Measurements from ENCODE around the gene ZNF507.
A peak's percentile ranks its signal among the peaks of the same experiment; 100 is the strongest.

ZNF507 gene

DNA sequence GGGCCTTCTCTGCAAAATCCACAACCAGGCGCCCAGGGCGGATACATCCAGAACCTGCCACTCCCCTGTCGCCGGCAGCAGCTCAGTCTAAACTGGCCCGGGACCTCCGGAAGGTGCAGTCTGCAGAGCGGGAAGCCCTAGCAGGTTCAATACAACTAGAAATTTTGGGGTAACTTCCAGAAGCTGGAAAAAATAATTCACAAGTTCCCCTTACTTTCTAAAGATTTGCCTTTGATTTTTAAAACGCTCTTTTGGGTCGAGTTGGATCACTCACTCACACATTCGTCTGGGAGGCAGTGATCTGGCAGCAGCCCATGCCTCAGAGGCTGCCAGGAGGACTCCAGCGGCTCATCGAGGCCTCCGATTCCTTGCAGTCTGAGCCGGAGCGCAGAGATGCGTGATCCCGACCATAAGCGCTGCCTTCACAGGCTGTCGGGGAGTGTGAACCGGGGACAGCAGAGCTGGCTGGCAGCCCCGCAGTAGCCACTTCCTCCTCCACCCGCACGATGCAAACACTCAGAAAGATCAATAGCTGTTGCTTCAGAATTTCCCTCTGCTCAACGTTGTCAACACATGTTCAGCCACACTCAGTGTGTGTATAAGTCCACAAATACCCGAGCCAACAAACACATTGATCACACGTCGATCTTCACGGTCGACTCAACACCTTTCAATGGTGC lies 35.6 kb upstream of the ZNF507 start:
- TF ChIP-seq, protein P1, sequence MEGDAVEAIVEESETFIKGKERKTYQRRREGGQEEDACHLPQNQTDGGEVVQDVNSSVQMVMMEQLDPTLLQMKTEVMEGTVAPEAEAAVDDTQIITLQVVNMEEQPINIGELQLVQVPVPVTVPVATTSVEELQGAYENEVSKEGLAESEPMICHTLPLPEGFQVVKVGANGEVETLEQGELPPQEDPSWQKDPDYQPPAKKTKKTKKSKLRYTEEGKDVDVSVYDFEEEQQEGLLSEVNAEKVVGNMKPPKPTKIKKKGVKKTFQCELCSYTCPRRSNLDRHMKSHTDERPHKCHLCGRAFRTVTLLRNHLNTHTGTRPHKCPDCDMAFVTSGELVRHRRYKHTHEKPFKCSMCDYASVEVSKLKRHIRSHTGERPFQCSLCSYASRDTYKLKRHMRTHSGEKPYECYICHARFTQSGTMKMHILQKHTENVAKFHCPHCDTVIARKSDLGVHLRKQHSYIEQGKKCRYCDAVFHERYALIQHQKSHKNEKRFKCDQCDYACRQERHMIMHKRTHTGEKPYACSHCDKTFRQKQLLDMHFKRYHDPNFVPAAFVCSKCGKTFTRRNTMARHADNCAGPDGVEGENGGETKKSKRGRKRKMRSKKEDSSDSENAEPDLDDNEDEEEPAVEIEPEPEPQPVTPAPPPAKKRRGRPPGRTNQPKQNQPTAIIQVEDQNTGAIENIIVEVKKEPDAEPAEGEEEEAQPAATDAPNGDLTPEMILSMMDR (IDR thresholded peaks at IDR 0.05; ENCODE audit: low read depth, low read length, missing control alignments) = no peak
- no peak overlapping the region for H3K4me3 ChIP-seq (ENCODE audit: low read depth, low read length)
- DNase-seq (ENCODE audit: low read depth) = no peak

DNA sequence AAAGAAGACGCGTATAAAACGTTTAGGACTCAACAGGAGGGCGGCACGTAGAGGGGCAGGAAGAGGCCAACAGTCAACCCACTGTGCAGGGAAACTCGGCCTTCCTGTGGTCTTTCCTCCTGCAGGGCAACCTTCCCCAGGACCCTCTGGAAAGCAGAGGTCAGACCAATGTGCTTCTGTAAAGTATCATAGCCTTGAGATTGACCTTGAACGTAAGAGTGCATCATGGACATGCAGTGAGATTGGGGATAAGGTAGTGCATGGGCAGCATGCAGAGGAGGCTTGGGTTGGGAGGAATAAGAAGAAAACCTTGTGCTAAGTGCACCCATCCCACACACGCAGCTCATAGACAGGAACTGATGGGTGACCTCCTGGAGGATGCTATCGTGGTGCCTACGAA lies 34.0 kb upstream of the ZNF507 start:
- no peak overlapping the region for H3K4me3 ChIP-seq (ENCODE audit: low read depth, low read length)
- no peak for DNase-seq (ENCODE audit: low read depth)
- TF ChIP-seq, protein P1 (IDR thresholded peaks at IDR 0.05; ENCODE audit: low read depth, low read length, missing control alignments) = no peak

GRCh38 chr19:32313569-32314265 lies 31.7 kb upstream of the ZNF507 start:
- TF ChIP-seq, protein P1 (IDR thresholded peaks at IDR 0.05; ENCODE audit: low read depth, low read length, missing control alignments) = no peak
- no peak for DNase-seq (ENCODE audit: low read depth)
- H3K4me3 ChIP-seq (ENCODE audit: low read depth, low read length) = no peak overlapping the region

- no peak overlapping the region for H3K4me3 ChIP-seq (ENCODE audit: low read depth, low read length)
- DNase-seq (ENCODE audit: low read depth) = no peak
- TF ChIP-seq, protein P1 (IDR thresholded peaks at IDR 0.05; ENCODE audit: low read depth, low read length, missing control alignments) = no peak
Observed at GRCh38 chr19:32316034-32316433, 29.4 kb upstream of the ZNF507 start.

- TF ChIP-seq, protein P1 (IDR thresholded peaks at IDR 0.05; ENCODE audit: low read depth, low read length, missing control alignments) = no peak
- no peak for DNase-seq (ENCODE audit: low read depth)
- no peak overlapping the region for H3K4me3 ChIP-seq (ENCODE audit: low read depth, low read length)
Observed at GRCh38 chr19:32317086-32317485, 28.3 kb upstream of the ZNF507 start.

- no peak for DNase-seq (ENCODE audit: low read depth)
- no peak overlapping the region for H3K4me3 ChIP-seq (ENCODE audit: low read depth, low read length)
Observed at GRCh38 chr19:32318884-32319520, 26.4 kb upstream of the ZNF507 start.

More at GRCh38 chr19:32318884-32319520, 26.4 kb upstream of the ZNF507 start:
- TF ChIP-seq, protein P1 (IDR thresholded peaks at IDR 0.05; ENCODE audit: low read depth, low read length, missing control alignments) = peak; percentile 22

Data from GM12864 (cell line).